HepG2 (cell line): ENCODE results near the gene UTP15. TPM values are rescaled to one million over a fixed set of nuclear protein-coding genes. Genes with fewer than 3 reads are reported as not detected.
A peak's percentile ranks its signal among the peaks of the same experiment; 100 is the strongest.

Experiments
- ADNP ChIP-seq: sonication (generic); formaldehyde crosslinking; IDR thresholded peaks from 2 replicates; pipeline ENCODE4 v1.4.0; 2020; ENCODE audit warnings: missing genetic modification reagents
- CCDC6 ChIP-seq: sonication (generic); formaldehyde crosslinking; IDR thresholded peaks from 2 replicates; pipeline ENCODE4 v1.8.1; 2022; ENCODE audit warnings: mild to moderate bottlenecking, missing genetic modification reagents, moderate library complexity
- HNRNPLL ChIP-seq: fragments of 200-400 bp; formaldehyde crosslinking; IDR thresholded peaks from 2 replicates; pipeline ENCODE4 v1.6.1; 2017; ENCODE audit warnings: mild to moderate bottlenecking, low read depth, low read length; ENCODE audit not compliant: poor library complexity, severe bottlenecking
- HOXA7 ChIP-seq: sonication (generic); formaldehyde crosslinking; IDR thresholded peaks from 2 replicates; pipeline ENCODE4 v1.8.1; 2022; ENCODE audit warnings: mild to moderate bottlenecking, missing genetic modification reagents, moderate library complexity
- KLF9 ChIP-seq: IDR thresholded peaks from 2 replicates; pipeline ENCODE4 v1.6.1; 2016; ENCODE audit warnings: low read depth
- MXI1 ChIP-seq: IDR thresholded peaks from 3 replicates; pipeline ENCODE4 v1.6.1; 2012; ENCODE audit warnings: low read depth, low read length, inconsistent platforms, borderline replicate concordance
- NR2F6 ChIP-seq, 2 experiments: IDR thresholded peaks; 2 replicates each; pipeline ENCODE4 v1.6.1; 2016; ENCODE audit warnings: antibody characterized with exemption in 1 of 2, mild to moderate bottlenecking in 1 of 2
- POLR2G ChIP-seq: fragments of 200-400 bp; formaldehyde crosslinking; IDR thresholded peaks from 2 replicates; pipeline ENCODE4 v1.6.1; 2018; ENCODE audit warnings: mild to moderate bottlenecking, low read depth, low read length, moderate library complexity
- SALL1 ChIP-seq: sonication (generic); formaldehyde crosslinking; IDR thresholded peaks from 2 replicates; pipeline ENCODE4 v1.8.0; 2022; ENCODE audit warnings: mild to moderate bottlenecking, missing genetic modification reagents
- SCMH1 ChIP-seq: sonication (generic); formaldehyde crosslinking; IDR thresholded peaks from 2 replicates; pipeline ENCODE4 v1.9.0; 2021; ENCODE audit warnings: missing genetic modification reagents, mild to moderate bottlenecking, borderline replicate concordance
- SIN3A ChIP-seq: IDR thresholded peaks from 2 replicates; pipeline ENCODE4 v1.6.1; 2011; ENCODE audit warnings: low read depth, mild to moderate bottlenecking, control low read depth, low read length, borderline replicate concordance
- SOX13 ChIP-seq, 3 experiments: fragments of 450-650 bp in 1 of 3; sonication (generic) in 1 of 3; formaldehyde crosslinking in 1 of 3; IDR thresholded peaks in 2 of 3; conservative IDR thresholded peaks in 1 of 3; 2 replicates each; pipeline versions ENCODE4 v1.5.0 to v1.6.1; 2016 to 2020; ENCODE audit warnings: antibody characterized with exemption in 1 of 3, mild to moderate bottlenecking in 1 of 3, missing compliant biosample characterization in 1 of 3, missing genetic modification reagents in 1 of 3, moderate library complexity in 1 of 3
- ZNF160 ChIP-seq: sonication (generic); formaldehyde crosslinking; IDR thresholded peaks from 2 replicates; pipeline ENCODE4 v1.8.0; 2022; ENCODE audit warnings: mild to moderate bottlenecking, inconsistent platforms, missing genetic modification reagents
- ZNF431 ChIP-seq: sonication (generic); formaldehyde crosslinking; IDR thresholded peaks from 2 replicates; pipeline ENCODE4 v1.9.0; 2022; ENCODE audit warnings: missing genetic modification reagents, low read depth, mild to moderate bottlenecking, borderline replicate concordance
- ZNF496 ChIP-seq: sonication (generic); formaldehyde crosslinking; IDR thresholded peaks from 2 replicates; pipeline ENCODE4 v1.8.1; 2023; ENCODE audit warnings: mild to moderate bottlenecking, moderate library complexity, missing genetic modification reagents; ENCODE audit not compliant: insufficient replicate concordance
- ZNF501 ChIP-seq: sonication (generic); formaldehyde crosslinking; IDR thresholded peaks from 2 replicates; pipeline ENCODE4 v1.5.1; 2020; ENCODE audit warnings: mild to moderate bottlenecking, moderate library complexity, missing genetic modification reagents
- ZNF615 ChIP-seq: sonication (generic); formaldehyde crosslinking; IDR thresholded peaks from 2 replicates; pipeline ENCODE4 v1.5.0; 2020; ENCODE audit warnings: mild to moderate bottlenecking, missing genetic modification reagents, borderline replicate concordance
- polyA plus RNA-seq, 8 experiments: library from polyadenylated mRNA; depleted of rRNA in 3 of 8; stranded (reverse) in 7 of 8; unstranded in 1 of 8; fragments of >200 nt; fragmentation: Illumina TruSeq in 4 of 8; extraction: Trizol in 4 of 8; gene quantifications; 2 replicates each; pipeline versions ENCODE4 v1.2.1 to v1.2.3, GENCODE V29; 2011 to 2016; ENCODE audit warnings: low read depth in 4 of 8, missing spikeins in 1 of 8, mixed read lengths in 1 of 8; ENCODE audit not compliant: insufficient read depth in 1 of 8
- total RNA-seq, 5 experiments: library from RNA; depleted of rRNA; stranded (reverse); fragments of >200 nt; fragmentation: Illumina TruSeq; extraction: Trizol; gene quantifications; 2 replicates each; pipeline ENCODE4 v1.2.3, GENCODE V29; 2016; ENCODE audit warnings: low read depth in 1 of 5
- TF ChIP-seq, protein P1 (sequence below), 2 experiments: sonication (generic) in 1 of 2; formaldehyde crosslinking in 1 of 2; IDR thresholded peaks; 2 replicates each; pipeline versions ENCODE4 v1.5.1 to v1.6.1; 2011 to 2020; ENCODE audit warnings: borderline replicate concordance in 1 of 2, low read depth in 1 of 2, low read length in 1 of 2, mild to moderate bottlenecking in 1 of 2, missing genetic modification reagents in 1 of 2, moderate library complexity in 1 of 2
- TF ChIP-seq, protein P2 (sequence below): sonication (generic); formaldehyde crosslinking; IDR thresholded peaks from 2 replicates; pipeline ENCODE4 v1.8.0; 2022; ENCODE audit warnings: mild to moderate bottlenecking, missing genetic modification reagents
- TF ChIP-seq, protein P3 (sequence below): sonication (generic); formaldehyde crosslinking; IDR thresholded peaks from 2 replicates; pipeline ENCODE4 v1.5.0; 2020; ENCODE audit warnings: mild to moderate bottlenecking, missing genetic modification reagents
- TF ChIP-seq, protein P4 (sequence below): sonication (generic); formaldehyde crosslinking; IDR thresholded peaks from 2 replicates; pipeline ENCODE4 v1.5.0; 2020; ENCODE audit warnings: missing genetic modification reagents, mild to moderate bottlenecking, borderline replicate concordance

Gene UTP15
- total and polyA plus RNA-seq, 2 of the 13 experiments (the other 11 are each of a cell fraction or from before 2014, with no cell fraction given): 7.3 to 35.8 TPM

DNA sequence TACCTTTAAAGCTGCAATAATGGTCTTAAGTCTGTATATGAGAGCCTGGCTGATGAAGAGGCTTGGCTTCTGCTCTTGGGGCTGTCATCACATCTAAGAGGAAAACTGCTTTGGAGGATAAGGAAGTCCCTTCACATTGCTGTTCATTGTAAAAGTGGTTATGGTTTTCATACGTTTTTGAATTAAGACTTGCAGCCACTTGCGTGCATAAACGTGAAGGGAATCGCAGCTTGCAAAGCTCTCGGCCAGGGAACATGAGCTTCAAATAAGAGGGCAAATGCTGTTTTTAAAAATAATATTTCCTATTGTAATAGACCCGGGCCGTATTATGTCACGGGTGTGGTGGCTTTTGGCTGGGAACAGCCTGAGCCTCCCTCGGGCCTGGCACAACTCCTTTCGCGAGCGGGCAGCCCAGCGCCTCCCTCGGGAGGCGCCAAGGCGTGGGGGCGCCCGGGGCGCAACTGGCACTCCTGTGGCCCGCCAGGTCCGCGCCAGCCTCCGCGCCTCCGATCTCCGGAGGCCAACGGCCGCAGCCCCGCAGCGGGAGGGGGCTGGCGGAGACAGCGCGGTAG, 59.9 kb downstream of the UTP15 start (continued):
- TF ChIP-seq, protein P1, sequence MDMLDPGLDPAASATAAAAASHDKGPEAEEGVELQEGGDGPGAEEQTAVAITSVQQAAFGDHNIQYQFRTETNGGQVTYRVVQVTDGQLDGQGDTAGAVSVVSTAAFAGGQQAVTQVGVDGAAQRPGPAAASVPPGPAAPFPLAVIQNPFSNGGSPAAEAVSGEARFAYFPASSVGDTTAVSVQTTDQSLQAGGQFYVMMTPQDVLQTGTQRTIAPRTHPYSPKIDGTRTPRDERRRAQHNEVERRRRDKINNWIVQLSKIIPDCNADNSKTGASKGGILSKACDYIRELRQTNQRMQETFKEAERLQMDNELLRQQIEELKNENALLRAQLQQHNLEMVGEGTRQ (IDR thresholded peaks at IDR 0.05; ENCODE audit: low read depth, low read length): no peak
- TF ChIP-seq, protein P1 (CRISPR knock-in tag; IDR thresholded peaks at IDR 0.05; ENCODE audit: borderline replicate concordance): no peak
- no peak for TF ChIP-seq HOXA7
- TF ChIP-seq NR2F6 (IDR thresholded peaks at IDR 0.05): no peak
- no peak for TF ChIP-seq NR2F6 (CRISPR knock-in tag; IDR thresholded peaks at IDR 0.05)
- TF ChIP-seq MXI1: peak; percentile 0; the same call in 1 of the 3 replicates
- TF ChIP-seq KLF9 (CRISPR knock-in tag): no peak
- TF ChIP-seq, protein P2, sequence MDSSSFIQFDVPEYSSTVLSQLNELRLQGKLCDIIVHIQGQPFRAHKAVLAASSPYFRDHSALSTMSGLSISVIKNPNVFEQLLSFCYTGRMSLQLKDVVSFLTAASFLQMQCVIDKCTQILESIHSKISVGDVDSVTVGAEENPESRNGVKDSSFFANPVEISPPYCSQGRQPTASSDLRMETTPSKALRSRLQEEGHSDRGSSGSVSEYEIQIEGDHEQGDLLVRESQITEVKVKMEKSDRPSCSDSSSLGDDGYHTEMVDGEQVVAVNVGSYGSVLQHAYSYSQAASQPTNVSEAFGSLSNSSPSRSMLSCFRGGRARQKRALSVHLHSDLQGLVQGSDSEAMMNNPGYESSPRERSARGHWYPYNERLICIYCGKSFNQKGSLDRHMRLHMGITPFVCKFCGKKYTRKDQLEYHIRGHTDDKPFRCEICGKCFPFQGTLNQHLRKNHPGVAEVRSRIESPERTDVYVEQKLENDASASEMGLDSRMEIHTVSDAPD (CRISPR knock-in tag): no peak
- no peak for TF ChIP-seq ZNF615
- no peak for TF ChIP-seq ADNP
- TF ChIP-seq SCMH1 (CRISPR knock-in tag): no peak
- TF ChIP-seq SIN3A: no peak
- TF ChIP-seq SOX13 (IDR thresholded peaks at IDR 0.05): no peak
- TF ChIP-seq SOX13 (CRISPR knock-in tag; conservative IDR thresholded peaks at IDR 0.05 in 1 of 2, IDR thresholded peaks at IDR 0.05 in 1 of 2): peak in 1 of 2 experiments; percentile 3; a peak in 1 of 4 replicates
- peak; percentile 52; the same call in 1 of the 2 replicates for TF ChIP-seq SALL1 (CRISPR knock-in tag)
- no peak for TF ChIP-seq ZNF496 (CRISPR knock-in tag)
- TF ChIP-seq ZNF160: no peak
- no peak for TF ChIP-seq ZNF501
- TF ChIP-seq, protein P3, sequence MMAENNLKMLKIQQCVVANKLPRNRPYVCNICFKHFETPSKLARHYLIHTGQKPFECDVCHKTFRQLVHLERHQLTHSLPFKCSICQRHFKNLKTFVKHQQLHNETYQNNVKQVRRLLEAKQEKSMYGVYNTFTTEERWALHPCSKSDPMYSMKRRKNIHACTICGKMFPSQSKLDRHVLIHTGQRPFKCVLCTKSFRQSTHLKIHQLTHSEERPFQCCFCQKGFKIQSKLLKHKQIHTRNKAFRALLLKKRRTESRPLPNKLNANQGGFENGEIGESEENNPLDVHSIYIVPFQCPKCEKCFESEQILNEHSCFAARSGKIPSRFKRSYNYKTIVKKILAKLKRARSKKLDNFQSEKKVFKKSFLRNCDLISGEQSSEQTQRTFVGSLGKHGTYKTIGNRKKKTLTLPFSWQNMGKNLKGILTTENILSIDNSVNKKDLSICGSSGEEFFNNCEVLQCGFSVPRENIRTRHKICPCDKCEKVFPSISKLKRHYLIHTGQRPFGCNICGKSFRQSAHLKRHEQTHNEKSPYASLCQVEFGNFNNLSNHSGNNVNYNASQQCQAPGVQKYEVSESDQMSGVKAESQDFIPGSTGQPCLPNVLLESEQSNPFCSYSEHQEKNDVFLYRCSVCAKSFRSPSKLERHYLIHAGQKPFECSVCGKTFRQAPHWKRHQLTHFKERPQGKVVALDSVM (CRISPR knock-in tag): peak; percentile 93
- TF ChIP-seq HNRNPLL: peak; percentile 76
- TF ChIP-seq CCDC6 (CRISPR knock-in tag): no peak; the same call in 1 of the 2 replicates
- TF ChIP-seq ZNF431 (CRISPR knock-in tag): no peak
- TF ChIP-seq, protein P4, sequence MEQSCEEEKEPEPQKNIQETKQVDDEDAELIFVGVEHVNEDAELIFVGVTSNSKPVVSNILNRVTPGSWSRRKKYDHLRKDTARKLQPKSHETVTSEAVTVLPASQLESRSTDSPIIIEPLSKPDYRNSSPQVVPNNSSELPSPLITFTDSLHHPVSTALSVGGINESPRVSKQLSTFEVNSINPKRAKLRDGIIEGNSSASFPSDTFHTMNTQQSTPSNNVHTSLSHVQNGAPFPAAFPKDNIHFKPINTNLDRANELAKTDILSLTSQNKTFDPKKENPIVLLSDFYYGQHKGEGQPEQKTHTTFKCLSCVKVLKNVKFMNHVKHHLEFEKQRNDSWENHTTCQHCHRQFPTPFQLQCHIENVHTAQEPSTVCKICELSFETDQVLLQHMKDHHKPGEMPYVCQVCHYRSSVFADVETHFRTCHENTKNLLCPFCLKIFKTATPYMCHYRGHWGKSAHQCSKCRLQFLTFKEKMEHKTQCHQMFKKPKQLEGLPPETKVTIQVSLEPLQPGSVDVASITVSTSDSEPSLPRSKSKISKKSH (CRISPR knock-in tag): no peak
- TF ChIP-seq POLR2G: peak; percentile 45; the same call in 1 of the 2 replicates
